Endothelial cell of umbilical vein (primary cell): Measurements from ENCODE around the gene ST8SIA2. TPM values are rescaled to one million over a fixed set of nuclear protein-coding genes. Genes with fewer than 3 reads are reported as not detected.

ENCODE experiments used
- BruUV-seq: library from RNA; stranded (reverse); fragments of 400-500 nt; replicated peaks from 2 replicates; lab custom pipeline; 2021; lab: Mats Ljungman, UMichigan
- CTCF ChIA-PET: fragments of 300-600, 350-600 bp; sonication (Branson Sonifier 250); formaldehyde crosslinking; loops from one replicate; lab custom pipeline; 2021; ENCODE audit warnings: antibody characterized with exemption, inconsistent platforms; lab: Charles Lee
- POLR2A ChIA-PET: fragments of 300-600, 350-600 bp; sonication (Branson Sonifier 250); formaldehyde crosslinking; loops from one replicate; lab custom pipeline; 2021; ENCODE audit warnings: antibody characterized with exemption, inconsistent platforms; lab: Charles Lee
- DNase-seq: peaks from one replicate; pipeline ENCODE4 v3.0.0-alpha.2; 2011; ENCODE audit warnings: low read depth, low spot score
- FAIRE-seq: peaks from 2 replicates; lab custom pipeline; 2011; peaks lifted over from hg19 to GRCh38; lab: Jason Lieb, UNC
- H2AFZ ChIP-seq: 2 replicates; pipeline ENCODE4 v1.6.0; 2012; ENCODE audit warnings: low read depth, low read length, control low read depth, inconsistent platforms
- H3K27ac ChIP-seq: 2 replicates; pipeline ENCODE4 v1.5.1; 2011; ENCODE audit warnings: low read depth, mild to moderate bottlenecking, control low read depth, low read length, moderate library complexity; ENCODE audit not compliant: insufficient read depth
- H3K27me3 ChIP-seq, 2 experiments: 2 replicates each; pipeline versions ENCODE4 v1.6.0 to v1.6.1; 2011; ENCODE audit warnings: low read length in 2 of 2, mixed read lengths in 1 of 2; ENCODE audit not compliant: control insufficient read depth in 2 of 2, insufficient read depth in 2 of 2
- H3K36me3 ChIP-seq, 2 experiments: 2 replicates in 1 of 2; 3 replicates in 1 of 2; pipeline ENCODE4 v1.5.1; 2011; ENCODE audit warnings: low read length in 2 of 2, mild to moderate bottlenecking in 1 of 2, moderate library complexity in 1 of 2; ENCODE audit not compliant: control insufficient read depth in 2 of 2, insufficient read depth in 2 of 2; ENCODE audit errors: extremely low read depth in 1 of 2
- H3K4me1 ChIP-seq: 3 replicates; pipeline ENCODE4 v1.5.1; 2011; ENCODE audit warnings: mild to moderate bottlenecking, low read length; ENCODE audit not compliant: control insufficient read depth, insufficient read depth; ENCODE audit errors: extremely low read depth
- H3K4me2 ChIP-seq: 2 replicates; pipeline ENCODE4 v1.6.1; 2011; ENCODE audit warnings: low read length, control low read depth, mixed read lengths; ENCODE audit not compliant: insufficient read depth
- H3K4me3 ChIP-seq, 3 experiments: fragments of 200-600 bp in 1 of 3; sonication (generic), shearing (Covaris generic) in 1 of 3; replicated peaks in 1 of 3; 2 replicates each; pipeline ENCODE4 v1.5.1; 2011 to 2016; ENCODE audit warnings: control low read depth in 3 of 3, low read length in 3 of 3, mild to moderate bottlenecking in 2 of 3, inconsistent platforms in 1 of 3, low read depth in 1 of 3, moderate library complexity in 1 of 3; ENCODE audit not compliant: insufficient read depth in 1 of 3
- H3K79me2 ChIP-seq: 2 replicates; pipeline ENCODE4 v1.6.0; 2012; ENCODE audit warnings: low read length, inconsistent platforms; ENCODE audit not compliant: control insufficient read depth, insufficient read depth
- H3K9ac ChIP-seq: replicated peaks from 2 replicates; pipeline ENCODE3; 2011; ENCODE audit warnings: low read length, control low read depth; ENCODE audit not compliant: insufficient read depth; ENCODE audit errors: extremely low read depth
- H3K9me1 ChIP-seq: replicated peaks from 3 replicates; pipeline ENCODE4 v1.6.0; 2011; ENCODE audit warnings: mild to moderate bottlenecking, low read length; ENCODE audit not compliant: control insufficient read depth, insufficient read depth; ENCODE audit errors: extremely low read depth
- H3K9me3 ChIP-seq: replicated peaks from 2 replicates; pipeline ENCODE4 v1.5.1; 2012; ENCODE audit warnings: low read length, inconsistent platforms; ENCODE audit not compliant: control insufficient read depth, insufficient read depth
- H4K20me1 ChIP-seq: replicated peaks from 2 replicates; pipeline ENCODE3; 2011; ENCODE audit warnings: mild to moderate bottlenecking, low read length; ENCODE audit not compliant: control insufficient read depth, insufficient read depth; ENCODE audit errors: extremely low read depth
- CTCF ChIP-seq, 2 donors: IDR thresholded peaks; 1 replicate in 1 of 2; 2 replicates in 1 of 2; pipeline ENCODE4 v1.5.1; 2011; ENCODE audit warnings: low read length in 2 of 2, mild to moderate bottlenecking in 2 of 2, moderate library complexity in 2 of 2, control low read depth in 1 of 2, inconsistent platforms in 1 of 2, low read depth in 1 of 2; ENCODE audit not compliant: insufficient read depth in 1 of 2; ENCODE audit errors: extremely low read depth in 1 of 2
- EZH2 ChIP-seq: IDR thresholded peaks from 2 replicates; pipeline ENCODE4 v1.6.1; 2012; ENCODE audit warnings: borderline replicate concordance, low read depth, mild to moderate bottlenecking, moderate library complexity, low read length, inconsistent platforms; ENCODE audit not compliant: severe bottlenecking
- FOS ChIP-seq: IDR thresholded peaks from 2 replicates; pipeline ENCODE4 v1.6.1; 2011; ENCODE audit warnings: mild to moderate bottlenecking, low read length, moderate library complexity, borderline replicate concordance; ENCODE audit not compliant: insufficient read depth
- GATA2 ChIP-seq: IDR thresholded peaks from 2 replicates; pipeline ENCODE4 v1.7.0; 2011; ENCODE audit warnings: low read depth, mild to moderate bottlenecking, moderate library complexity, mixed read lengths, low read length; ENCODE audit not compliant: insufficient read length, insufficient read depth
- JUN ChIP-seq: IDR thresholded peaks from 2 replicates; pipeline ENCODE4 v1.6.1; 2011; ENCODE audit warnings: borderline replicate concordance, low read depth; ENCODE audit not compliant: insufficient read length, insufficient read depth
- MAX ChIP-seq: IDR thresholded peaks from 2 replicates; pipeline ENCODE4 v1.6.1; 2011; ENCODE audit not compliant: insufficient read depth, insufficient read length
- MYC ChIP-seq: IDR thresholded peaks from one replicate; pipeline ENCODE4 v1.6.1; 2011; ENCODE audit warnings: mild to moderate bottlenecking, low read depth, low read length
- POLR2A ChIP-seq: IDR thresholded peaks from 2 replicates; pipeline ENCODE4 v1.6.1; 2012; ENCODE audit warnings: low read depth, mild to moderate bottlenecking, control low read depth, low read length
- POLR2AphosphoS5 ChIP-seq: IDR thresholded peaks from 2 replicates; pipeline ENCODE4 v1.6.1; 2012; ENCODE audit warnings: low read depth, mild to moderate bottlenecking, control low read depth, low read length, moderate library complexity; ENCODE audit not compliant: insufficient read depth
- dilution Hi-C: fragments of 300-500 bp; cut with MboI; formaldehyde crosslinking; loops from one replicate; pipeline ENCODE4 v1.15.0; 2019; ENCODE audit warnings: low sequenced_read_pairs; ENCODE audit not compliant: extremely low pct_ligation_motif_present
- intact Hi-C: fragments of 100-400 bp; cut with micrococcal nuclease; formaldehyde crosslinking; loops from one replicate; pipeline ENCODE4 v1.10.0; 2022
- polyA plus RNA-seq, 4 experiments: library from polyadenylated mRNA; depleted of rRNA in 3 of 4; stranded (reverse) in 3 of 4; unstranded in 1 of 4; fragments of >200 nt; gene quantifications; 2 replicates each; pipeline versions ENCODE4 v1.2.1 to v1.2.3, GENCODE V29; 2011 to 2012; ENCODE audit warnings: missing spikeins in 1 of 4
- total RNA-seq: library from RNA; stranded (reverse); gene quantifications from 2 replicates; pipeline ENCODE4 v1.2.3, GENCODE V29; 2021

Gene ST8SIA2
- total and polyA plus RNA-seq, 2 donors (not counting 3 experiments of a cell fraction or from before 2014, with no cell fraction given), result 0.35 to 0.46 TPM

GRCh38 chr15:92502336-92502735, 108.7 kb downstream of the ST8SIA2 start:
- H3K9me3 ChIP-seq, result no peaks in the 10 kb centered on the region
- H3K4me2 ChIP-seq, result no peak overlapping the region
- H4K20me1 ChIP-seq, result no peaks in the 10 kb centered on the region
- TF ChIP-seq EZH2, result no peak
- TF ChIP-seq POLR2AphosphoS5, result no peak
- POLR2A ChIA-PET, result no interaction called here
- H3K36me3 ChIP-seq, result no peaks in the 10 kb centered on the region
- no peak overlapping the region for H3K9ac ChIP-seq
- CTCF ChIA-PET, result no interaction called here
- H3K27me3 ChIP-seq, result peaks cover 0 to 2% of the 10 kb centered on the region in 2 experiments
- BruUV-seq, result no TSS peak
- no peak for DNase-seq
- H3K4me3 ChIP-seq, result no peak overlapping the region
- H3K27ac ChIP-seq, result no peak overlapping the region
- no peaks in the 10 kb centered on the region for H3K79me2 ChIP-seq
- dilution Hi-C loops (no loop called here), intact Hi-C loops (no loop called here)
- H2AFZ ChIP-seq, result no peak overlapping the region
- no peaks in the 10 kb centered on the region for H3K9me1 ChIP-seq
- H3K4me1 ChIP-seq, result no peaks in the 10 kb centered on the region
- no peak for FAIRE-seq

GRCh38 chr15:92502930-92503857, 109.5 kb downstream of the ST8SIA2 start:
- H3K9me3 ChIP-seq, result no peaks in the 10 kb centered on the region
- no peaks in the 10 kb centered on the region for H3K79me2 ChIP-seq
- intact Hi-C loops, result no loop called here
- POLR2A ChIA-PET, result no interaction called here
- CTCF ChIA-PET, result interaction anchor here (1.1 kb wide), 1 partner anchor 19 kb away, joined by 3 read pairs; no protein-coding TSS in a partner anchor
- no peaks in the 10 kb centered on the region for H3K4me1 ChIP-seq
- TF ChIP-seq MYC (no peak), MAX (no peak), POLR2AphosphoS5 (no peak), FOS (no peak), POLR2A (no peak), CTCF (IDR thresholded peaks at IDR 0.05; ENCODE audit: extremely low read depth in 1 of 2, insufficient read depth in 1 of 2, low read depth in 1 of 2, low read length in 2 of 2) (no peak), EZH2 (no peak), GATA2 (no peak), JUN (no peak)
- no peaks in the 10 kb centered on the region for H3K36me3 ChIP-seq
- H2AFZ ChIP-seq, result no peak overlapping the region
- no peaks in the 10 kb centered on the region for H3K9me1 ChIP-seq
- H3K27ac ChIP-seq, result no peak overlapping the region
- dilution Hi-C loops, result no loop called here
- FAIRE-seq, result no peak
- no peak overlapping the region for H3K4me3 ChIP-seq
- H3K9ac ChIP-seq, result no peak overlapping the region
- no peak for DNase-seq
- peaks cover 0 to 2% of the 10 kb centered on the region in 2 experiments for H3K27me3 ChIP-seq
- H3K4me2 ChIP-seq, result no peak overlapping the region
- no TSS peak for BruUV-seq
- no peaks in the 10 kb centered on the region for H4K20me1 ChIP-seq
